HG02870 (cell line): ENCODE measurements around the gene TRPC6.
A peak's percentile ranks its signal among the peaks of the same experiment; 100 is the strongest.
"Not testable (repeated sequence)": the region's sequence is repeated elsewhere in the genome, so short reads cannot be mapped to it uniquely, and the experiment has no call there.

Experiments used
- ATAC-seq: cut with Tn5 transposase; IDR thresholded peaks from one replicate; pipeline ENCODE4 v1.9.1; 2021; ENCODE audit warnings: mild to moderate bottlenecking, moderate library complexity; ENCODE audit not compliant: unreplicated experiment

Gene TRPC6

DNA sequence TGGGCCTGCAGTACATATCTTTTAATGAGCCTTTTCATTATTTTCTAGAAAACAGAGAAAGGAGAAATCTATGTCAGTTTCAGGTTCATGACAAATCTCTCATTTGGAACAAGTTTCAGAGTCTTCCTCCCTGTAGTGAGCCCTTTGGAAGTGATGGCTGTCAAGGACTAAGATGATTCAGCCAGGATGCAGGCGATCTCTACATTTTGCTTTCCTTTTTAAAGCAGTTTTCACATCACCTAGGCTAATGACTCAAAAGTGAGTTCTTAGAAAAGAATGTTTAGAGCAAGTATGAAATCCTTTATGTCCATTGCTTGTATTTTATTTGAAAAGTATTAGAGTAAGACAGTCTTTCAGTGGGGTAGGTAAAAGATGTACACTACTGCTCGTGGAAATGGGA, 130.1 kb downstream of the TRPC6 start:
- ATAC-seq = no peak

DNA sequence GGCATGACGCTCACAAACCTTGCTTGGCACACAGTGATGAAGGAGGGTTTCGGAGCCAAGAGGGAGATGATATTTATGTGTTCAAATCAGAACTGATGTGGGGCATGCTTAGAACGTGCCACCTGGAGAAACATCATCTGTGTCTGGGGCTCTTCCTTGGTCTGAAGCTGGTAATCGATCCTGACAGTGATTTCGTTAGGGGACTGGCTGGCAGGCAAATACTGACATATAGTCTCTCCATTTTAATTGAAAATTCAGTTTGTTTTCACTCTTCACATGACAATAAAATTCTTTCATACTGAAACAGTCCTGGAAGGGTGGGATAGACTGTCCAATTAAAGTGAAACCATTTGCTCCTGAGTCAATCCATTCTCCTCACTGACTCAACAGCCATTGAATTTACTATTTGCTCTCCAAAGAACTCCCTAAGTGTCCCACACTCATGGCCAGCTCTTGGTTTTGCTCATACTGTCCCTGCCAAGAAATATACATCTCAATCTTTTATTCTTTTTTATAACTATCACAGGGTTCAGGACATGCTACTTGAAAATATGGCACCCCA, 134.8 kb downstream of the TRPC6 start:
- no peak for ATAC-seq

DNA sequence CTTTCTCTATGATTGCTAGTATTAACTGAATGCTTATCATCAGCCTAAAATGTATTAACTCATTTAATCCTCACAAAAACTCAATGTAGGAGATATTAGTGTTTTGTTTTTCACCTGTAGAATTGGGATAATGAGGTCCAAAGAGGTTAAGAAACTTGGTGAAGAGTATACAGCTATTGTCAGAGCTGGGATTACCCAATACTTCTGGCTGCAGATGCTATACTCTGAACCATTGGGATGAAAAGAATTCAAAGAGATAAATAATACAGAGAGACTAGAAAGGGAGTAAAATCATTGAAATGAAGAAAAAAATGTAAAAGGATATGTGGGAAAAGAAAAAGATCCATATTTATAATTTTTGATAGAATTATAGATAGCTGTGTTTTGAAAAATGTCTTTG, 137.1 kb downstream of the TRPC6 start:
- no peak for ATAC-seq

DNA sequence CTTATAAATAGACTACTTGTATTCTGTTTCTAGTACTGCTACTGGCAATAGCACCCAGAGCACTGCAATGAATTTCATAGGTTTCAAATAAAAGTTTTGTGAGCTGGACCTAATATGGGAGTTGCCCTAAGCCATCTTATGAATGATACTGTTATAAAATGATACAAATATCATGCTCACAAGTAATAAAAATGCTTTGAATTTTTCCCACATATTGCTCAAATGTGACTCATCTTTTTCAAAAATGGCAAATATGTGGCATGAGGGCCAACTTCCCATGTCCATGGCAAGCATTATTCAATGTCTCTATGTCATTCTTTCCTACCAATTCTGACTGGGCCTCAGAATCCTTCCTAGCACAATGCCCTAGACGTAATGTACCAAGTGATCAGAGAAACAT, 137.6 kb downstream of the TRPC6 start:
- ATAC-seq = no peak

DNA sequence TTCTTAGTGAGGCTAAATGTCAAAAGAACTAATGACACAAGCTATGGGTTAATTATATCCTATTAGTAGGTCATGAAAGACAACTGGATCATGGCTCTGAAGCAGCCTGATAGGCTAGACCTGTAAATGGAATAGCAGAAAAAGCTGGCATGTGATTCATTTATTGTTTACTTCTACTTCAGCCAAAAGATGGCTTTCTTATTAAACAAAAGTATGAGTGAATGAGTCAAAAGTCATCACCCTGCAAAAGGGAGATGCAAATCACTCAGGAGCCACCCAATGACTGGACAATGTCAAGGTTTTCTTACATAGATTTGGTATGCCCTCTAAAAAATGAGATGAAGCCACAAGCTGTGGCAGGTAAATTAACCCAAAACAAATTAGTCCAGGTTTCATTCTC, 138.0 kb downstream of the TRPC6 start:
- no peak for ATAC-seq

DNA sequence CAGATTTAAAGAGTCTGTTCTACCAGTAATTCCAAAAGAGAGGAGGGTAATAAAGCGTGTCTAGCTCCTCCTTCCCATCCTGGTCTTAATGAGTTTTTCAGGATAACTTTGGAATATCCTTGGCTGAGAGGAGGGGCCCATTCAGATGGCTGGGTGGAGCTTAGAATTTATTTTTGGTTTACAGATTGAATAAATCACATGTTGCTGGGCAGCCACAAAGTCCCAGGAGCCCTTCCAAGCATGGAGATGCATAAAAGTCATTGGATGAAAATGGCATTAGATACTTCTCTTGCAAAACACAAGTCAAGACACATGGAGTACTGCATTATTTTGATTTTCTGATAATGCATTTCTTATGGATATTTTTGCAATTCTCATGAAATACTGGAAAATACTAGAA, 139.0 kb downstream of the TRPC6 start:
- ATAC-seq = no peak

DNA sequence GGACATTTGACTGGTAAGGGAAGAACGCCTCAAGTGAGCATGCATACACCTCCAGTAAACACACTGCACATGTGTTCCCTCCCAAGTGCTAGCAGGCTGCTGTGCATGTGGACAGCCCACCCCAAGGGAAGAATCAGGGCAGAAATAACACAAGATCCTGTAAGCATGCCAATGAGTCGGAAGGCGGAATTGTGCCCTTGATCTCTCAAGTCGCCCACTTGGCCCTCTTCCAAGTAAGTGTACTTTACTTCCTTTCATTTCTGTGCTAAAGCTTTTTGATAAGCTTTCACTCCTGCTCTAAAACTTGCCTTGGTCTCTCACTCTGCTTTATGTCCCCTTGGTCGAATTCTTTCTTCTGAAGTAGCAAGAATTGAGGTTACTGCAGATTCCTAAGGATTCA, 139.6 kb downstream of the TRPC6 start:
- ATAC-seq = no peak

DNA sequence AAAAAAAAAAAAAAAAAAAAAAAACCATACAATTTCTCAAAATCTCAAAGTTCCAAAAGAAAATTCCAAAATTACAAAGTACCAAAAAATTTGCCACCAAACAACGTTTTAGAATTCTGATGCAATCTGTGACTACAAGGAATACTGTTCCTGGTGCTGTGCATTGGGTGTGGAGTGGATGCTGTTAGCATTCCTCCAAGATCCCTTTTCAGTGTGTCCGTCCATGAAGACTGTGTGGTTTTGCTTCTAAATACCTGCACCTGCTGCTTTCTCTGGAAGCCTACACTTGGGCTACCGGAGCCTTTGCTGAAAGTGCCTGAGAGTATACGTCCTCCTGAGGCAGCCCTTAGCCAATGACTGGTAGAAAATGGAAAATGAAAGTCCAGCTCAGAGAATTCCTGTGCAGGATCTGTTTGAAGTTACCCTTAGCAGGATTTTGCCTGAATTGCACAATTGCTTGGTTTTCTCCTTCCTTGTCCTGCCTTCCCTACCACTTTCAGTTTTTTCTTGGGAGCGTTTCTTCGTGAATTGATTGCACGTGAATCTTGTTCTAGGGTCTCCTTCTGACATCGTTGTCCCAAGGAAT, 140.8 kb downstream of the TRPC6 start:
- no peak for ATAC-seq

DNA sequence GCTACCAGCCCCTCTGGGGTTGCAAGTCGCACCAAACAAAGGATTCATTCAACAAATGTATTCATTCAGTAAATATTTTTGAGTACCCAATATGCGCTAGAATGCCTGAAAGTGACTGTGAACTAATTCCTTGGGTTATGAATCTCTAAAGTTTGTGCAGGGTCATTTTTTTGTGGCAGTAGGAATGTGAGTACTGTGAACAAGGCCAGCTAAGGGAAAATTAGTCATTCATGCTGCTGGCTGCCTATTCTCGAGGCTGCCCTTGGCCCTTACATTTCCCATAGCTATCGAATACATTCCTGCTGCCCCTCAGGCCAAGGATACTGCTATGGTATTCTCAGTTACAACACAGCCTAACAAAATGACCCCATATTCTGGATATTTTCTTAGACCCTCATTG, 141.6 kb downstream of the TRPC6 start:
- ATAC-seq = no peak

DNA sequence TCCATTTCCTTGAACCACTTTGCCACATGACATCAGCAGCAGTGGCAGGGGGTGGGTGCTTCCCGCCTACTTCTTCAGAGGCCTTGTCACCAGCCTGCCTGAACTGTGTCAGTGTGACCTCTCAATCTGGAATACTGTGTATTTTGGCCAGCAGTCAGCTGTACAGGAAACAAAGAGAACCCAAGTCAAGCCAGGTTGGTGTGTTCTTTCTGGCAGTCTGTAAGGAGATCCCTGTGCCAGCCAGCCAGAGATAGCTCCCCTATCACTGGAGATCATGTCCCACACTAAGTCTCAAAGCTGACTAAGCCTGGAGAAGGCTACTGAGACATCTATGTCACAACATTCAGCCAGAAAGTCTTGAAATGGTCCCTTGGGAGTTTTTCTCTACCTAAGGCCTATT, 142.1 kb downstream of the TRPC6 start:
- no peak for ATAC-seq

DNA sequence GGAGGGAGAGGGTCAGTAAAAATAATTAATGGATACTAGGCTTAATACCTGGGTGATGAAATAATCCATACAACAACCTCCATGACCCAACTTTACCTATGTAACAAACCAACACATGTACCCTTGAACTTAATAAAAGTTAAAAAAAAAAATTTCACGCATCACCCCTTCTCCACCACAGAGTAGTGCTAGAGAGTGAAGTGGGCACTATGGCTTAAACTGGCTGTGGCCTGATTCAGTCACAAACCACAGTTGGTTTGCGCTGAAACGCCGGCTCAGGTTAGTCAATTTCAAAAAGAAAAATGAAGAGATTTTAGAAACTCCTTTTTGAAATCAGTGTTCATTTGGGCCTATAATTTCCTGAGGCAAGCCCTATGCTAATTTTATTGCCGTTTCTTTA, 144.3 kb downstream of the TRPC6 start:
- no peak for ATAC-seq

DNA sequence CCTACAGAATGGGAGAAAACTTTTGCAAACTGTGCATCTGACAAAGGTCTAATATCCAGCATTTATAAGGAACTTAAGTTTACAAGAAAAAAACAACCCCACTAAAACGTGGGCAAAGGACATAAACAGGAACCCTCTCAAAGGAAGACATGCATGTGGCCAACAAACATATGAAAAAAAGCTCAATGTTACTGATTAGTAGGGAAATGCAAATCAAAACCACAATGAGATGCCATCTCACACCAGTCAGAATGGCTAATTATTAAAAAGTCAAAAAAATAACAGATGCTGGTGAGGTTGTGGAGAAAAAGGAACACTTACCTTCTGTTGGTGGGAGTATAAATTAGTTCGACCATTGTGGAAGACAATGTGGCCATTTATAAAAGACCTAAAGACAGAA, 145.1 kb downstream of the TRPC6 start:
- ATAC-seq = not testable (repeated sequence)

DNA sequence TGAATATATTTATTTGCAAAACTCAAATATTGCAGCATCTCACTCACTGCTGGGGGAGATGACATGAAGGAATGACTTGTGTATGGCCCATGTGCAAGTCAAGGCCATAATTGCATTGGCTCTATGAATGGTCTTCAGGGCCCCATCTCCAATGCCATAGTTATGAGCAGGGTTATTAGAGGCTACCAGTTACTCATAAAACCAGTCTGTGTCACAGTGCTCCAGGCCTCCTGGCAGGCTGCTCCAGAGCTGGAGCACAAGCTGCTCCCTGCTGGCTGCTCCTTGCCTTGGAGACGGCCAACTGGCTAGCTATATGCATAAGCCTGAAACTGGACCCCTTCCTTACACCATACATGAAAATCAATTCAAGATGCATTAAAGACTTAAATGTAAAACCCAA, 145.7 kb downstream of the TRPC6 start:
- ATAC-seq = no peak

DNA sequence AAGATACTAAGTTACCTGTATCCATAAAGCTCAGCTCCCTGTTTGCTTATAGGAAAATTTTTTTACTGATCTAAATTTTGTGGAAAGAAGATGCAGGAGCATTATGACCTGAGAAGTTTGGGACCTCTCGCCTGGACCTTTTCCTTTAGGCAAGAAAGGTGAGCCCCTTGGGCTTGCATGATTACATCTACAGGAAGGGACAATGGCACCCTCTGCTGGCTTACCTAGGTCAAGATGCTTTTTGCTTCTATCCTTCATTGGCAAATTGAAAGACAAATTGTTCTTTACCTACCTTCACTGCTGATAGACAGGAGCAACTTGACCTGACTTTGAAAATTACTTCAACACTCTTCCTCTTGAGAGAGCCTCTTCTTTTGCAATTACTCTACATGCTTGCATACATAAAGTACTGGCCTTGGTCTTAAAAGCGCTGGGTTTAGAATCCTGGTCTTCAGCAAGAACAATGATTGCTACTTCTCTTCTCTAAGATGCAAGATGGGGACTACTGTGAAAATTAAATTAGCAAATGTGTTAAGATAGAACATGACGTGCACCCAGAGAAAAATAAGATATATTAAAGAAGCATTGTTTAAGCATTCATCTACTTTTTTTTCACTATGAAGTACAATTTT, 147.2 kb downstream of the TRPC6 start:
- no peak for ATAC-seq

DNA sequence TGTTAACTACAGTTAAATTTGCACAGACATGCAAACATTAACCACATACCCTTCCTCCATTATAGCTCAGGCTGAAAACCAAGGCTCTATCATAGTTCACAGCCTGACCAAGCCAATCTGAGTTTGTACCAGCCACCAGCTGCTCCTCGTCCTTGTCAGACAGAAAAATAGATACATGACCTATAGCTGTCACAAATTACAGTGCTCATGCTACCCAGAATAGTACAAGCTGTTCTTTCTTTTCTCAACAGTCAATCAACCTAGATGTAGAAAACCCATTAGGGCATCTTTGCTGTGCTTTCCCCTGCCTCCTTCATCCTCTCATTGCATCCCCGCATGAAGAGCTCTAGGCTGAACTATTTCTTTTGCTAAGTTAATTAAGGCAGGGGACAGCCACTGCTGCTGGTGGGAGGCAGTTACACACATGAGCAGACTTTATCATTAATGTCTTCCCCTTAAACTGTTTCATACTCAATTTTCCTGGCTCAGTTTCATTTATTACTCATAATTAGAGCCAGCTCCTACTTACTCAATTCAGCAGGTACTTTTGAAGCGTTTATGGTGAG, 148.3 kb downstream of the TRPC6 start:
- ATAC-seq = no peak

DNA sequence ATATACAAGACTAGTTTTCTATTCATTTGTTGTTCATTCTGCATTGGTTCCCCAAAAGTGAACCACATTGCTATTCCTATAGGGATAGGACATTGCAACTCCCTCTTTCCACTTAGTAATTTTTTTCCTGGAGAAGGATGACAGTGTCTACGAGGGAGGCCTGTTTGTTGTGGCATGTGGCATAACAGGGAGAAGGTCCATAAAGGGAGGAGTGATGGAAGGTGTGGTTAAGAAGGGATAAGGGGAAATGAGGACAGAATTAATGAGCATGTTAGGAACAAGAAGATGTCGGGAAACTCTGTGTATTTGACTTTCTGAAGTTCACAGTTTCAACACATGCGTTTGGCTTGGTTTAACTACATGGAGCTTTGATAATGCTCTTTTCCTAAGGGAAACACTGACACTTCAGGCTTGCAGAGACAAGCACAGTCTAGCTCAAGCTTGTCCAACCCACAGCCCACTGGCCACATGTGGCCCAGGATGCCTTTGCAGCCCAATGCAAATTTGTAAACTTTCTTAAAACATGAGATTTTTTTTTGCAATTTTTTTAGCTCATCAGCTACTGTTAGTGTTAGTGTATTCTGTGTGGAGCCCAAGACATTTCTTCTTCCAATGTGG, 149.7 kb downstream of the TRPC6 start:
- ATAC-seq = no peak

DNA sequence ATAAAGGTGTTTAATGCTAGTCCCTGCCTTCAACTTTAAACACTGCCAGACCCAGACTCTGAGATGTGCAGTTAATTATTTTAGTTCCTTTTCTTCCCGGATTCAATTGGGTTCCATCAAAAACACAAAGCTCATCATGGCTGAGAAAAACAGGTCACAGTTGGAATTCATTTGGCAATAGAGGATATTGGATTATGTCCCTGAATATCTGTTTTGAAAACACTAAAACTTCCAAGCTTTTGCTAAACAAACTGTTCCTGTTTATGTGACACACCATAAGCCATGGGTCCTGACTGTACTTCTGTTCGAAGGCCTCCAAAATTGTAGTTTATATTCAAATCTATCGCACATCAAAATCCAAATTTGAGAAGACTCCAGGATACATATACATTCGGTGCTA, 150.7 kb downstream of the TRPC6 start:
- no peak for ATAC-seq

DNA sequence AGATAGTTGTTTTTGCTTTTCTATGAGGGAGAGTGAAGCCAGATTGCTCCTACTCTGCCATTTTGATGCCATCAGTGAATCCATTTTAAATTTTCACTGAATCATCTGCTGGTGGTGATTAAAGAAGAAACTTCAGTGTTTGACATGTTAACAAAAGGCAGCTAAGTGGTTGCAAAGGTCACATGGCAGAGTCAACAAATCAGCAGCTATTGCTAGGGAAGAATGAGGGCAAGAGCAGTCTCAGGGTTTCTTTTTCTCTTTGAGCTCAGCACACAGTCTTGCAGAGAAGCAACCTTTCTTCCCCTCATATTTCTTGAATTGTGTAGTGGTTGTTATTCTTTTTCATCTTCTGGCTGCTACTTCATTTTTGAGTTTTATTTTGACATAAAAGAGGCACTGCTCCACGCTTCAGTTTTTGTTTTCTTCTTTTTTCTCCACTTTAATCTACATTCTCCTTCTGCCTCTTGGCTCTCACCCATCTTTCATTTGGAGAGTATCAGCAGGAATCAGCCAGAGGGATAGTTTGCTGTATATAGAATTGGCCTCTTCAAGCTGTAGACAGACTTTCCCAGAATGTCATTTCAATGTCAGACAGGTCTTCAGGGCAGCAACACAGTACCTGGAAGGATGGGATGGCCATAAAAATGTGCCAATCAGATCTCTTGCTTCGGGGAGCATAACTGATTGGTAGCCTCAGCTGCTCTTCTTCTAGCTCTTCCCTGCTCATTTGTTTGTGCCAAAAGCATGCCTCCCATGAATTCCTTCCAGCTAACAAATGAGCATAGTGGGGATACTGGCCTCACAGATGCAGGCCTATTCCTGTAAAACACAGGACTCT, 153.9 kb downstream of the TRPC6 start:
- no peak for ATAC-seq

DNA sequence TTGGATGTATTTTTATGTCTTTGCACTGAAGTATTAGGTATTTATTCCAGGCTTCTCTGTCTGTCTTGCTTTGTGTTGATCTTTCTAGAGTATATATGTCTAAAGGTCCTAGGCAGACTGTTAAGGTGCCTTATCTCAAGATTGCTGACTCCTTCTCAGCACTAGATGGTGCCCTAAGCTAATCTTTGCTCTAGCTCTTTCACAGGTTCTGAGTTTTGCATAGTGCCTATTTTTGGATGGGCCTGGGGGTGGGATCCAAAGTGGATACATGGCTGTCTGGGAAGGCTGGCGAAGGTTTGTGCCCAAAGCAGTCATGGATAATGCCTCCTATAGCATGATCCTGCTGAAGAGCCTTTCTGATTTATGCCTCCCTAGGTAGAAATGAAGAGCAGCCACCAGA, 154.9 kb downstream of the TRPC6 start:
- peak; percentile 62 for ATAC-seq

DNA sequence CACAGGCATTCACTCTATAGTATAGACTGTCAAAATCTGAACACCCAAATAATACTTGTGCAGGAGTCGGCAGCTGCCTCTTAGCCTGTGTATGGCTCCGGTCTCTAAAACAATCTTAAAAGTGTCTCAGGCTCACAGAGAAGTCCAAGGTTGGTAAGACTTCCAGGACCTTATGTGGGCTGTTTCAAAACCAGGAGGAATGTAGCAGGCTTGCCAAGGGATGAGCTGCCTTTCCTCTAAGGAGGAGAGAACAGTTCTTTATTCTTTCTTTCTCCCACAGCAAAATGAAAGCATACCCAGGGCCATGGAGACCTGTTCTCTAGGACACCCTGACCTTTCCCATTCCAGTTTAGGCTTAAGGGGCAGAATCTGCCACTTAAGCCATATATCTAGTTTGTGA, 176.5 kb downstream of the TRPC6 start:
- ATAC-seq = no peak
